Activated CD8-positive, alpha-beta T cell treated with anti-CD3 and anti-CD28 coated beads for 36 hours (primary cell): ENCODE data around the gene SLIT3. TPM values are rescaled to one million over a fixed set of nuclear protein-coding genes. Genes with fewer than 3 reads are reported as not detected.

Experiments used
- ATAC-seq: fragments of 200-7000 bp; cut with Tn5 transposase; one replicate; pipeline ENCODE4 v1.10.0; 2021; ENCODE audit warnings: mild to moderate bottlenecking, moderate library complexity
- CTCF ChIA-PET: fragments of 350-600 bp; sonication (Branson Sonifier 250); formaldehyde crosslinking; loops from one replicate; lab custom pipeline; 2021; ENCODE audit warnings: antibody characterized with exemption; lab: Charles Lee
- POLR2A ChIA-PET: fragments of 350-600 bp; sonication (Branson Sonifier 250); formaldehyde crosslinking; loops from one replicate; lab custom pipeline; 2021; ENCODE audit warnings: antibody characterized with exemption; lab: Charles Lee
- DNase-seq: peaks from one replicate; pipeline ENCODE4 v3.0.0-alpha.2; 2020
- H3K27ac Mint-ChIP-seq: one replicate; pipeline ENCODE4 v1.8.0; 2021; ENCODE audit warnings: mild to moderate bottlenecking, mixed read lengths
- H3K27me3 Mint-ChIP-seq: one replicate; pipeline ENCODE4 v1.8.0; 2021; ENCODE audit warnings: mixed read lengths
- H3K36me3 Mint-ChIP-seq: one replicate; pipeline ENCODE4 v1.8.0; 2021; ENCODE audit warnings: low read depth, mixed read lengths
- H3K4me1 Mint-ChIP-seq: one replicate; pipeline ENCODE4 v1.8.0; 2021; ENCODE audit warnings: low read depth, mixed read lengths
- H3K4me3 Mint-ChIP-seq: one replicate; pipeline ENCODE4 v1.8.0; 2021; ENCODE audit warnings: mild to moderate bottlenecking, moderate library complexity, mixed read lengths
- H3K9me3 Mint-ChIP-seq: one replicate; pipeline ENCODE4 v1.8.0; 2021; ENCODE audit warnings: mixed read lengths
- intact Hi-C: fragments of 100-400 bp; cut with micrococcal nuclease; formaldehyde crosslinking; loops from one replicate; pipeline ENCODE4 v1.10.0; 2022
- total RNA-seq, 2 experiments: library from RNA; stranded (reverse); gene quantifications; one replicate each; pipeline ENCODE4 v1.2.3, GENCODE V29; 2021
- TF ChIP-seq, protein P1 (sequence below): fragments of 200-600 bp; IDR thresholded peaks from one replicate; pipeline ENCODE4 v1.8.0; 2022; ENCODE audit warnings: antibody characterized with exemption, mild to moderate bottlenecking

Gene SLIT3
- total RNA-seq, 2 experiments from 2014 or later = 0.69 to 0.74 TPM

DNA sequence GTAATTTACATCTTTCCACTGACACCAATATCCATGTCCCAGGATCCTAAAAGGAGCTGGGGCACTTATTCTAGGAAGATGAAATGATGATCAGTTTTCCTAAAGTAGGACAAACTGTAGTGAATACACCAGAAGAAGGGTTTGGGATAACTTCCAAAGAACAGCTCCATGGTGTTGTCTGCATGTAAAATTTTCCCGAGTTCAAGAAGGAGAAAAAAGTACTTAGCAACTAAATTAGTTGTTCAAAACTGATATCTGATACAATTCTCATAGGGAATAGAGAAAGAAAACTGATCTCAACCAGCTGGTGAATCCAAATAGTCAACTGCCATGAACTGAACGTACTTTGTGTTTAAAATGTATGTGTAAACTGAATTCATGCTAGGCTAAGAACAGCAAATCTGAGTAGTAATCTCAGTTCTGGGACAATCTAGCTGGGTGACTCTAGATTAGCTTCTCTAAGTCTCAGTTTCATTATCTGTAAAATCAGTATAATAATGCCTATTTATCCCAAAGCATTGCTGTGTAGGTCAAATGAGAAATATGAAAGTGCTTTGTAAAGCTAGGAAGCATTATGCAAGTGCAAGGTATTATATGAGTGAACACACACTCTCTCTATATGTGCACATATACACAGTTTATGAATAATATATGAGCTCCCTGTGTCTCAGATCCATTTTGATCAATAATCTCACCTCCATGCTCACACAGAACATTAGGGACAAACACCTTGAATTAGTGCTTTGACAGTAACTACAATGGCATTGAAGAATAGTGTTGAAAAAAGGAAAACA is 357.7 kb downstream of the SLIT3 start:
- CTCF ChIA-PET = interaction anchor here (1.0 kb wide), 1 partner anchor 11 kb away, joined by 3 read pairs; no protein-coding TSS in a partner anchor
- POLR2A ChIA-PET = no interaction called here

DNA sequence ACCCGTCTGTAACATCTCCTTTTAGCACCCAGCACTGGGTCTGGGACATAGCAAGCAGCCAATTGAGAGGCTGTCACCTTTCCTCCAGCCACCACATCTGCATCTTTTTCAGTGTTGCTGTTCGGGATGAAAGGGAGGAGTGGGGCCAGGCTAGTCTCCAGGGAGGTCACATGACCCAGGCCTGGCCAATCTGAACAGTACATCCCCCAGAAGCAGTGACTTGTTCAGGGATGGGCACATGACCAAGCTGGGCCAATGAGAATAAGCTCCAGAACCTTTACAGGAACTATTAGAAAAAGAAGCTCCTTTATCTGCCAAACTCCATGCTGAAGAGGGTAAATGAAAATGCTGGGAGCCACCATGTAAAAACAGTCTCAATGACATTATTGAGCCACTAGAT is 359.0 kb downstream of the SLIT3 start:
- Mint-ChIP-seq H3K36me3 (no peaks in the 10 kb centered on the region), H3K4me3 (no peak overlapping the region), H3K4me1 (no peaks in the 10 kb centered on the region), H3K27ac (no peak overlapping the region), H3K9me3 (no peaks in the 10 kb centered on the region), H3K27me3 (no peaks in the 10 kb centered on the region)
- TF ChIP-seq, protein P1, sequence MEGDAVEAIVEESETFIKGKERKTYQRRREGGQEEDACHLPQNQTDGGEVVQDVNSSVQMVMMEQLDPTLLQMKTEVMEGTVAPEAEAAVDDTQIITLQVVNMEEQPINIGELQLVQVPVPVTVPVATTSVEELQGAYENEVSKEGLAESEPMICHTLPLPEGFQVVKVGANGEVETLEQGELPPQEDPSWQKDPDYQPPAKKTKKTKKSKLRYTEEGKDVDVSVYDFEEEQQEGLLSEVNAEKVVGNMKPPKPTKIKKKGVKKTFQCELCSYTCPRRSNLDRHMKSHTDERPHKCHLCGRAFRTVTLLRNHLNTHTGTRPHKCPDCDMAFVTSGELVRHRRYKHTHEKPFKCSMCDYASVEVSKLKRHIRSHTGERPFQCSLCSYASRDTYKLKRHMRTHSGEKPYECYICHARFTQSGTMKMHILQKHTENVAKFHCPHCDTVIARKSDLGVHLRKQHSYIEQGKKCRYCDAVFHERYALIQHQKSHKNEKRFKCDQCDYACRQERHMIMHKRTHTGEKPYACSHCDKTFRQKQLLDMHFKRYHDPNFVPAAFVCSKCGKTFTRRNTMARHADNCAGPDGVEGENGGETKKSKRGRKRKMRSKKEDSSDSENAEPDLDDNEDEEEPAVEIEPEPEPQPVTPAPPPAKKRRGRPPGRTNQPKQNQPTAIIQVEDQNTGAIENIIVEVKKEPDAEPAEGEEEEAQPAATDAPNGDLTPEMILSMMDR = no peak
- ChIA-PET CTCF (interaction anchor here (1.0 kb wide), 1 partner anchor 233 kb away, joined by 3 read pairs; no protein-coding TSS in a partner anchor), POLR2A (no interaction called here)
- intact Hi-C loops = loop anchor here (10.0 kb wide), 1 partner anchor 237 kb away; no protein-coding TSS in a partner anchor
- no peak for DNase-seq
- no peak for ATAC-seq

More for the DNA sequence above, 357.7 kb downstream of the SLIT3 start:
- TF ChIP-seq, protein P1 = no peak
- H3K27me3 Mint-ChIP-seq = no peaks in the 10 kb centered on the region
- H3K4me1 Mint-ChIP-seq = no peaks in the 10 kb centered on the region
- intact Hi-C loops = loop anchor here (10.0 kb wide), 1 partner anchor 238 kb away; no protein-coding TSS in a partner anchor
- DNase-seq (no peak), ATAC-seq (no peak)
- no peak overlapping the region for H3K4me3 Mint-ChIP-seq
- H3K36me3 Mint-ChIP-seq = no peaks in the 10 kb centered on the region
- no peak overlapping the region for H3K27ac Mint-ChIP-seq
- no peaks in the 10 kb centered on the region for H3K9me3 Mint-ChIP-seq

DNA sequence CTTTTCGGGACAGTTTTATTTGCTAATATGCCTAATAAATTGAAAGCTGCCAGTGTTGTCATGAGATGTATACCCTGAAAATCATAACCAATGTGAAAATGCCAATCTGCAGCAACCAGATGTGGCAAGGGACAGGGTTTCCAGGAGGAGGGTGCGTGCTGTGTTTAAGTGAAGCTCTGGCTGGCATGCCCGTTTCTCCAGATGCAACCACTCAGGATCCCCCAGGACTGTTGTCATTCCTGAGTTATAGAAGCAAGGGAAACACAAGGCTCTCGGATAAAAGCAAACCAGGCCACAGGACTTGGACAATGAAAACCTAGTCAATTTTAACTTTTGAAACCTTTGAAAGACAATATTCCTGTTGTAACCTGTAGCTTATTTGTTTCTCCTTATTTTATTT is 360.2 kb downstream of the SLIT3 start:
- ChIA-PET POLR2A (no interaction called here), CTCF (no interaction called here)
- DNase-seq = no peak
- no peaks in the 10 kb centered on the region for H3K4me1 Mint-ChIP-seq
- H3K9me3 Mint-ChIP-seq = no peaks in the 10 kb centered on the region
- no peak overlapping the region for H3K4me3 Mint-ChIP-seq
- no peak overlapping the region for H3K27ac Mint-ChIP-seq
- intact Hi-C loops = loop anchor here (10.0 kb wide), 1 partner anchor 236 kb away; no protein-coding TSS in a partner anchor
- peaks cover 2% of the 10 kb centered on the region for H3K27me3 Mint-ChIP-seq
- TF ChIP-seq, protein P1 = no peak
- ATAC-seq = no peak
- no peaks in the 10 kb centered on the region for H3K36me3 Mint-ChIP-seq

DNA sequence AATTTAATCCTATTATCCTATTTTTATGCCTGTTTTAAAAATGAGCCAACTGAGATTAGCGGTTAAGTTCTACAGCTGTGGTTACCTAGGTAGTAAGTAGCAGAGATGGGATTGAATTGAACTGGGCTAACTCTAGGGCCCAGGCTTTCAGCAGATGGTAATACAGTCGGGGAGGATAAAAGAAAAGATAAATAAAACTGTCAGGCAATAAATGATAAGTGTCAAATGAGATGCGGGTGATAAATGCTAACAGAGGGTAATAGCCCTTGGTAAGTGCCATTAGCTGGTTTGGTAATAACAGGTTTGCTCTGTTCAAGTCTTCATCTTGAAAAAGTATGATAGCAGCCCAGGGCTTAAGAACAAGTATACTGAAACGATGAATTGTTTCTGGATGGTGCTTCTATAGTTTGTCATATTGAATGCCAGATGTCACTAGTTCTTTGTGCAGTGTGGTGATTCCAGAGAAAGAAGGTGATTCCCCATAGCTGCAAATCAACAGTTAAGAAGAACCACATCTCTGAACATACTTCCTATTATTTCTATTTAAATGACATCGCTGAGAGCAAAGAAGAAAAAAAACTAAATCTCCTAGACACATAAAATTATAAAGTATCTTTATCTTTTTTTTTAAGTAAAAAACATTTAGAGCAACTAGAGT is 360.9 kb downstream of the SLIT3 start:
- Mint-ChIP-seq H3K27me3 (peaks cover 2% of the 10 kb centered on the region), H3K36me3 (no peaks in the 10 kb centered on the region), H3K4me3 (no peak overlapping the region), H3K9me3 (no peaks in the 10 kb centered on the region), H3K27ac (no peak overlapping the region), H3K4me1 (no peaks in the 10 kb centered on the region)
- ATAC-seq (no peak), DNase-seq (no peak)
- ChIA-PET CTCF (no interaction called here), POLR2A (no interaction called here)
- TF ChIP-seq, protein P1 = no peak
- intact Hi-C loops = loop anchor here (10.0 kb wide), 1 partner anchor 235 kb away; no protein-coding TSS in a partner anchor
